ENCODE measurements around the gene SLC15A1. TPM values are rescaled to one million over a fixed set of nuclear protein-coding genes. Genes with fewer than 3 reads are reported as not detected.

Gene SLC15A1
- polyA plus RNA-seq, 1 donor from 2014 or later, result not detected

DNA sequence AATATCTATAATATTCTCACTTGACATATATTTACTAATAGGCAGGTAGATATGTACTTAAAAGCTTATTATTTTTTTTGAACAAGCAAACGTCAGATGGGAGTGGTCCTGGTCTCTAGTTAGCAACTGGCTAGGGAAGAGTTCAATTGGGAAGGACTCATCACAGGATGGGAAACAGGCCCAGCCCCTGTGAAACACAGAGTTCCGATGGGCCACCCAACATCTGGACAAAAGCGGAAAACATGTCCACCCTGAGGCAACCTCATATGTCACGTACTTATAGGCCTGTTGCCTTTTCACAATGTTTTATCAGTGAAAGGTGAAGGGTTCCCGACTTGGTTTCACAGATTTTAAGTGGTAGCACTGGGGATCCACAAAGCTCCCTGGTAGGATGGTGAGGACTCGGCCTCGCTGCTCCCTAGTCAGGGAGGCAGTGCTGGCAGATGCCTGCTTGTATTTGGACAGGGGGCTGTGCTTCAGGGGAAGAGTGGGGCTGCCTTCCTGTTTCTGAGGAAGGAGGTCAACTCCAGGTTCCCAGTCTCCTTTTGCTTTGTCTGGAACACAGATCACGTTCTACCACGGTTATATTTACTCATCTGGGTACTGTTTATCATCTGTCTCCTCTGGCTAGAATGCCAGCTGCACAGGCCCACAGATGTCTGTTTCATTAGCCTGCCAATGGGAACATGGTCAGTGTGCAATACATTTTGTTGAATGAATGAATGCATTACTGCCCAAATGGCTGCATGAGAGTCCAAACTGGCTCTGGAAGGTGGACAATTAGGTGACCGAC, 49.4 kb upstream of the SLC15A1 start:
- no peak overlapping the region for H3K4me3 ChIP-seq (ENCODE audit: low read length)
- no peak overlapping the region for H3K4me2 ChIP-seq (ENCODE audit: low read length)
- no peaks in the 10 kb centered on the region for H3K36me3 ChIP-seq (ENCODE audit: insufficient read depth, low read length)
- no peak overlapping the region for H3K27ac ChIP-seq (ENCODE audit: low read length)
- H3K9me3 ChIP-seq (ENCODE audit: low read length), result no peaks in the 10 kb centered on the region
- H3K27me3 ChIP-seq (ENCODE audit: insufficient read depth, low read depth, low read length), result no peaks in the 10 kb centered on the region
- H2AFZ ChIP-seq (ENCODE audit: low read depth, low read length), result no peak overlapping the region
- no peaks in the 10 kb centered on the region for H4K20me1 ChIP-seq (ENCODE audit: insufficient read depth)
- no peaks in the 10 kb centered on the region for H3K9me2 ChIP-seq (ENCODE audit: insufficient read depth, low read length)
- no peaks in the 10 kb centered on the region for H3F3A ChIP-seq (ENCODE audit: insufficient read depth, low read length, poor library complexity, severe bottlenecking)
- H3K9ac ChIP-seq (ENCODE audit: low read length), result no peak overlapping the region
- TF ChIP-seq POLR2AphosphoS5 (IDR thresholded peaks at IDR 0.05) (no peak), TAF1 (IDR thresholded peaks at IDR 0.05; ENCODE audit: low read depth) (no peak), RAD21 (conservative IDR thresholded peaks at IDR 0.05) (no peak), EZH2 (IDR thresholded peaks at IDR 0.05; ENCODE audit: borderline replicate concordance, insufficient read depth, low read length, poor library complexity, severe bottlenecking) (no peak), SMC3 (conservative IDR thresholded peaks at IDR 0.05; ENCODE audit: poor library complexity) (no peak), MXI1 (conservative IDR thresholded peaks at IDR 0.05; ENCODE audit: poor library complexity, severe bottlenecking) (no peak), EP300 (conservative IDR thresholded peaks at IDR 0.05; ENCODE audit: poor library complexity, severe bottlenecking) (no peak)
- TF ChIP-seq, protein P1, sequence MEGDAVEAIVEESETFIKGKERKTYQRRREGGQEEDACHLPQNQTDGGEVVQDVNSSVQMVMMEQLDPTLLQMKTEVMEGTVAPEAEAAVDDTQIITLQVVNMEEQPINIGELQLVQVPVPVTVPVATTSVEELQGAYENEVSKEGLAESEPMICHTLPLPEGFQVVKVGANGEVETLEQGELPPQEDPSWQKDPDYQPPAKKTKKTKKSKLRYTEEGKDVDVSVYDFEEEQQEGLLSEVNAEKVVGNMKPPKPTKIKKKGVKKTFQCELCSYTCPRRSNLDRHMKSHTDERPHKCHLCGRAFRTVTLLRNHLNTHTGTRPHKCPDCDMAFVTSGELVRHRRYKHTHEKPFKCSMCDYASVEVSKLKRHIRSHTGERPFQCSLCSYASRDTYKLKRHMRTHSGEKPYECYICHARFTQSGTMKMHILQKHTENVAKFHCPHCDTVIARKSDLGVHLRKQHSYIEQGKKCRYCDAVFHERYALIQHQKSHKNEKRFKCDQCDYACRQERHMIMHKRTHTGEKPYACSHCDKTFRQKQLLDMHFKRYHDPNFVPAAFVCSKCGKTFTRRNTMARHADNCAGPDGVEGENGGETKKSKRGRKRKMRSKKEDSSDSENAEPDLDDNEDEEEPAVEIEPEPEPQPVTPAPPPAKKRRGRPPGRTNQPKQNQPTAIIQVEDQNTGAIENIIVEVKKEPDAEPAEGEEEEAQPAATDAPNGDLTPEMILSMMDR (IDR thresholded peaks at IDR 0.05; ENCODE audit: poor library complexity, severe bottlenecking), result no peak
- TF ChIP-seq, protein P2, sequence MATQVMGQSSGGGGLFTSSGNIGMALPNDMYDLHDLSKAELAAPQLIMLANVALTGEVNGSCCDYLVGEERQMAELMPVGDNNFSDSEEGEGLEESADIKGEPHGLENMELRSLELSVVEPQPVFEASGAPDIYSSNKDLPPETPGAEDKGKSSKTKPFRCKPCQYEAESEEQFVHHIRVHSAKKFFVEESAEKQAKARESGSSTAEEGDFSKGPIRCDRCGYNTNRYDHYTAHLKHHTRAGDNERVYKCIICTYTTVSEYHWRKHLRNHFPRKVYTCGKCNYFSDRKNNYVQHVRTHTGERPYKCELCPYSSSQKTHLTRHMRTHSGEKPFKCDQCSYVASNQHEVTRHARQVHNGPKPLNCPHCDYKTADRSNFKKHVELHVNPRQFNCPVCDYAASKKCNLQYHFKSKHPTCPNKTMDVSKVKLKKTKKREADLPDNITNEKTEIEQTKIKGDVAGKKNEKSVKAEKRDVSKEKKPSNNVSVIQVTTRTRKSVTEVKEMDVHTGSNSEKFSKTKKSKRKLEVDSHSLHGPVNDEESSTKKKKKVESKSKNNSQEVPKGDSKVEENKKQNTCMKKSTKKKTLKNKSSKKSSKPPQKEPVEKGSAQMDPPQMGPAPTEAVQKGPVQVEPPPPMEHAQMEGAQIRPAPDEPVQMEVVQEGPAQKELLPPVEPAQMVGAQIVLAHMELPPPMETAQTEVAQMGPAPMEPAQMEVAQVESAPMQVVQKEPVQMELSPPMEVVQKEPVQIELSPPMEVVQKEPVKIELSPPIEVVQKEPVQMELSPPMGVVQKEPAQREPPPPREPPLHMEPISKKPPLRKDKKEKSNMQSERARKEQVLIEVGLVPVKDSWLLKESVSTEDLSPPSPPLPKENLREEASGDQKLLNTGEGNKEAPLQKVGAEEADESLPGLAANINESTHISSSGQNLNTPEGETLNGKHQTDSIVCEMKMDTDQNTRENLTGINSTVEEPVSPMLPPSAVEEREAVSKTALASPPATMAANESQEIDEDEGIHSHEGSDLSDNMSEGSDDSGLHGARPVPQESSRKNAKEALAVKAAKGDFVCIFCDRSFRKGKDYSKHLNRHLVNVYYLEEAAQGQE (IDR thresholded peaks at IDR 0.05; ENCODE audit: borderline replicate concordance), result no peak
- no peaks in the 10 kb centered on the region for H3K79me2 ChIP-seq (replicated peaks; ENCODE audit: insufficient read depth, low read length)

DNA sequence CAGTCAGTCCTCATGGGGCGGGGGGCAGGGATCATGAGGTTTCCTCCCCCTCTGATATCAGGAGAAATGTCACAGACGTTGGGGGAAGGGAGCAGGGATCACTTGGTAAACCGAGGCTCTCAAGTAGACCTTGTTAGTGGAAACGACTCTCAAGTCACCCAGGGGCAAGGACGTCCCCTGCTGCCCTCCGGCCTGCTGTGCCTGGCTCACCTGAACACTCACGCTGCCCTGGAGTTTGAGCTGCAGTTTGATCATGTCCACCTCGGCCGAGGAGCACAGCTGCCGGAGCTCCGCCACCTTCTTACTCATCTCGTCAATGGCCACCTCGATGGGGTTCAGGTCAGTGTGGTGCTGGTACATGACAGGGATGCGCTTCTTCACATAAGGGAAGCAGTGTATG, 47.6 kb upstream of the SLC15A1 start:
- Histone ChIP-seq H3K27ac (ENCODE audit: low read length) (no peak overlapping the region), H3K4me2 (ENCODE audit: low read length) (no peak overlapping the region), H3K9ac (ENCODE audit: low read length) (no peak overlapping the region), H4K20me1 (ENCODE audit: insufficient read depth) (no peaks in the 10 kb centered on the region), H3K9me3 (ENCODE audit: low read length) (no peaks in the 10 kb centered on the region), H3F3A (ENCODE audit: insufficient read depth, low read length, poor library complexity, severe bottlenecking) (no peaks in the 10 kb centered on the region), H3K36me3 (ENCODE audit: insufficient read depth, low read length) (no peaks in the 10 kb centered on the region), H3K79me2 (replicated peaks; ENCODE audit: insufficient read depth, low read length) (no peaks in the 10 kb centered on the region), H2AFZ (ENCODE audit: low read depth, low read length) (no peak overlapping the region), H3K9me2 (ENCODE audit: insufficient read depth, low read length) (no peaks in the 10 kb centered on the region), H3K4me3 (ENCODE audit: low read length) (no peak overlapping the region), H3K27me3 (ENCODE audit: insufficient read depth, low read depth, low read length) (no peaks in the 10 kb centered on the region)
- TF ChIP-seq, protein P1 (IDR thresholded peaks at IDR 0.05; ENCODE audit: poor library complexity, severe bottlenecking), result no peak
- no peak for TF ChIP-seq TAF1 (IDR thresholded peaks at IDR 0.05; ENCODE audit: low read depth)
- TF ChIP-seq EZH2 (IDR thresholded peaks at IDR 0.05; ENCODE audit: borderline replicate concordance, insufficient read depth, low read length, poor library complexity, severe bottlenecking), result no peak
- TF ChIP-seq, protein P2 (IDR thresholded peaks at IDR 0.05; ENCODE audit: borderline replicate concordance), result no peak
- no peak for TF ChIP-seq SMC3 (conservative IDR thresholded peaks at IDR 0.05; ENCODE audit: poor library complexity)
- TF ChIP-seq EP300 (conservative IDR thresholded peaks at IDR 0.05; ENCODE audit: poor library complexity, severe bottlenecking), result no peak
- no peak for TF ChIP-seq POLR2AphosphoS5 (IDR thresholded peaks at IDR 0.05)
- TF ChIP-seq RAD21 (conservative IDR thresholded peaks at IDR 0.05), result no peak
- no peak for TF ChIP-seq MXI1 (conservative IDR thresholded peaks at IDR 0.05; ENCODE audit: poor library complexity, severe bottlenecking)

Measured in neural cell (in vitro differentiated cells).